IMR-90 (cell line): ENCODE measurements around the gene TRIM2. TPM values are rescaled to one million over a fixed set of nuclear protein-coding genes. Genes with fewer than 3 reads are reported as not detected.

Experiments used
- ATAC-seq: fragments of 200-7000 bp; cut with Tn5 transposase; 2 replicates; pipeline ENCODE4 v1.9.1; 2020; ENCODE audit warnings: low read depth, mild to moderate bottlenecking, moderate library complexity
- BruUV-seq: library from RNA; stranded (reverse); fragments of 400-500 nt; replicated peaks from 2 replicates; lab custom pipeline; 2021; lab: Mats Ljungman, UMichigan
- CTCF ChIA-PET: fragments of 300-600 bp; formaldehyde crosslinking; extraction: SDS; loops from one replicate; lab custom pipeline; 2021; ENCODE audit warnings: antibody characterized with exemption; lab: Yijun Ruan, JAX
- POLR2A ChIA-PET: fragments of 300-600 bp; sonication (Branson Sonifier 250); formaldehyde crosslinking; loops from one replicate; lab custom pipeline; 2022; ENCODE audit warnings: antibody characterized with exemption; ENCODE audit not compliant: unreplicated experiment; lab: Charles Lee
- DNase-seq: peaks from one replicate; pipeline ENCODE4 v3.0.0; 2013
- H2AFZ ChIP-seq: replicated peaks from 2 replicates; pipeline ENCODE3; 2013; ENCODE audit warnings: low read length, mild to moderate bottlenecking; ENCODE audit not compliant: poor library complexity
- H2AK5ac ChIP-seq: 2 replicates; pipeline ENCODE4 v1.6.1; 2013; ENCODE audit warnings: low read depth, low read length, inconsistent platforms
- H2AK9ac ChIP-seq: replicated peaks from 2 replicates; pipeline ENCODE3; 2013; ENCODE audit warnings: mild to moderate bottlenecking, low read depth, low read length, moderate library complexity; ENCODE audit not compliant: poor library complexity
- H2BK120ac ChIP-seq: 2 replicates; pipeline ENCODE4 v1.6.1; 2013; ENCODE audit warnings: low read depth, low read length, inconsistent platforms
- H2BK15ac ChIP-seq: 3 replicates; pipeline ENCODE4 v1.6.1; 2013; ENCODE audit warnings: low read depth, low read length, inconsistent platforms
- H2BK20ac ChIP-seq: 2 replicates; pipeline ENCODE4 v1.6.1; 2013; ENCODE audit warnings: low read depth, mild to moderate bottlenecking, inconsistent platforms, low read length, moderate library complexity
- H2BK5ac ChIP-seq: 2 replicates; pipeline ENCODE4 v1.6.1; 2013; ENCODE audit warnings: mild to moderate bottlenecking, low read depth, low read length, inconsistent platforms; ENCODE audit not compliant: poor library complexity, severe bottlenecking
- H3K14ac ChIP-seq: replicated peaks from 2 replicates; pipeline ENCODE4 v1.6.1; 2013; ENCODE audit warnings: low read depth, low read length, inconsistent platforms
- H3K18ac ChIP-seq: 2 replicates; pipeline ENCODE4 v1.6.1; 2013; ENCODE audit warnings: low read depth, low read length, control low read depth
- H3K23ac ChIP-seq: 2 replicates; pipeline ENCODE4 v1.6.1; 2013; ENCODE audit warnings: low read depth, low read length, inconsistent platforms
- H3K27ac ChIP-seq: 2 replicates; pipeline ENCODE4 v1.5.1; 2013; ENCODE audit warnings: mild to moderate bottlenecking, control low read depth, low read length; ENCODE audit not compliant: insufficient read depth
- H3K27me3 ChIP-seq: 2 replicates; pipeline ENCODE4 v1.6.1; 2013; ENCODE audit warnings: low read length; ENCODE audit not compliant: control insufficient read depth, insufficient read depth
- H3K36me3 ChIP-seq: 2 replicates; pipeline ENCODE4 v1.6.1; 2013; ENCODE audit warnings: low read length, mixed read lengths; ENCODE audit not compliant: control insufficient read depth, insufficient read depth
- H3K4ac ChIP-seq: 2 replicates; pipeline ENCODE4 v1.6.1; 2013; ENCODE audit warnings: low read depth, low read length, inconsistent platforms
- H3K4me1 ChIP-seq: 2 replicates; pipeline ENCODE4 v1.6.1; 2013; ENCODE audit warnings: low read length, mixed read lengths; ENCODE audit not compliant: control insufficient read depth, insufficient read depth
- H3K4me2 ChIP-seq: 2 replicates; pipeline ENCODE4 v1.6.1; 2013; ENCODE audit warnings: low read depth, mild to moderate bottlenecking, control low read depth, low read length, moderate library complexity
- H3K4me3 ChIP-seq: 2 replicates; pipeline ENCODE4 v1.5.1; 2013; ENCODE audit warnings: low read depth, mild to moderate bottlenecking, control low read depth, low read length, moderate library complexity; ENCODE audit not compliant: insufficient read depth
- H3K56ac ChIP-seq: 2 replicates; pipeline ENCODE4 v1.6.1; 2013; ENCODE audit warnings: low read length, inconsistent platforms; ENCODE audit not compliant: insufficient read depth; ENCODE audit errors: extremely low read depth
- H3K79me1 ChIP-seq, 2 experiments: 2 replicates each; pipeline ENCODE4 v1.6.1; 2013; ENCODE audit warnings: low read length in 2 of 2, inconsistent platforms in 1 of 2, low read depth in 1 of 2
- H3K9ac ChIP-seq: 2 replicates; pipeline ENCODE4 v1.6.1; 2013; ENCODE audit warnings: low read depth, low read length, control low read depth
- H3K9me1 ChIP-seq: 2 replicates; pipeline ENCODE4 v1.6.1; 2013; ENCODE audit warnings: low read length, inconsistent platforms; ENCODE audit not compliant: insufficient read depth
- H3K9me3 ChIP-seq: 2 replicates; pipeline ENCODE4 v1.6.1; 2013; ENCODE audit warnings: low read length; ENCODE audit not compliant: control insufficient read depth, insufficient read depth
- H4K20me1 ChIP-seq: 2 replicates; pipeline ENCODE4 v1.6.1; 2013; ENCODE audit warnings: low read length, inconsistent platforms; ENCODE audit not compliant: insufficient read depth
- H4K5ac ChIP-seq: 2 replicates; pipeline ENCODE4 v1.6.1; 2013; ENCODE audit warnings: mild to moderate bottlenecking, low read depth, low read length, control low read depth
- H4K8ac ChIP-seq, 2 experiments: 2 replicates each; pipeline ENCODE4 v1.6.1; 2013; ENCODE audit warnings: low read depth in 2 of 2, low read length in 2 of 2, control low read depth in 1 of 2, inconsistent platforms in 1 of 2
- H4K91ac ChIP-seq: 2 replicates; pipeline ENCODE4 v1.6.1; 2013; ENCODE audit warnings: low read depth, low read length, inconsistent platforms; ENCODE audit not compliant: insufficient read depth
- BHLHE40 ChIP-seq: fragments of 150-350 bp; IDR thresholded peaks from 2 replicates; pipeline ENCODE4 v1.6.1; 2016; ENCODE audit warnings: mild to moderate bottlenecking, low read depth, low read length
- CEBPB ChIP-seq: IDR thresholded peaks from 2 replicates; pipeline ENCODE4 v1.6.1; 2012; ENCODE audit warnings: low read depth, low read length, improper control_type of control experiment
- CHD1 ChIP-seq: IDR thresholded peaks from 2 replicates; pipeline ENCODE4 v1.6.1; 2012; ENCODE audit warnings: low read depth, low read length, improper control_type of control experiment
- CTCF ChIP-seq: conservative IDR thresholded peaks from 2 replicates; pipeline ENCODE4 v1.5.1; 2012; ENCODE audit warnings: mild to moderate bottlenecking, low read depth, low read length, improper control_type of control experiment
- ELK1 ChIP-seq: fragments of 150-350 bp; IDR thresholded peaks from 2 replicates; pipeline ENCODE4 v1.6.1; 2016; ENCODE audit warnings: low read depth, mild to moderate bottlenecking, low read length, moderate library complexity, borderline replicate concordance
- FOS ChIP-seq: fragments of 150-350 bp; IDR thresholded peaks from 2 replicates; pipeline ENCODE4 v1.6.1; 2016; ENCODE audit warnings: low read depth, low read length
- MAFK ChIP-seq: IDR thresholded peaks from 2 replicates; pipeline ENCODE4 v1.6.1; 2012; ENCODE audit warnings: low read depth, low read length, improper control_type of control experiment
- MAZ ChIP-seq: IDR thresholded peaks from 2 replicates; pipeline ENCODE4 v1.6.1; 2012; ENCODE audit warnings: low read depth, mild to moderate bottlenecking, low read length, improper control_type of control experiment, moderate library complexity, borderline replicate concordance
- MXI1 ChIP-seq: IDR thresholded peaks from 2 replicates; pipeline ENCODE4 v1.6.1; 2012; ENCODE audit warnings: low read depth, mild to moderate bottlenecking, low read length, moderate library complexity, borderline replicate concordance
- NFE2L2 ChIP-seq: fragments of 150-350 bp; IDR thresholded peaks from 2 replicates; pipeline ENCODE4 v1.6.1; 2016; ENCODE audit warnings: low read depth, mild to moderate bottlenecking, low read length
- POLR2A ChIP-seq: IDR thresholded peaks from 2 replicates; pipeline ENCODE4 v1.6.1; 2012; ENCODE audit warnings: mild to moderate bottlenecking, low read depth, low read length
- RAD21 ChIP-seq: IDR thresholded peaks from 2 replicates; pipeline ENCODE4 v1.6.1; 2012; ENCODE audit warnings: low read length, improper control_type of control experiment
- RCOR1 ChIP-seq: IDR thresholded peaks from 2 replicates; pipeline ENCODE4 v1.6.1; 2012; ENCODE audit warnings: mild to moderate bottlenecking, low read length, improper control_type of control experiment; ENCODE audit not compliant: insufficient replicate concordance
- RFX5 ChIP-seq: IDR thresholded peaks from 2 replicates; pipeline ENCODE4 v1.8.0; 2012; ENCODE audit warnings: low read depth, mild to moderate bottlenecking, low read length, moderate library complexity
- SMC3 ChIP-seq: fragments of 150-350 bp; IDR thresholded peaks from 2 replicates; pipeline ENCODE4 v1.6.1; 2016; ENCODE audit warnings: low read depth, mild to moderate bottlenecking, antibody characterized with exemption, low read length, moderate library complexity
- USF2 ChIP-seq: fragments of 150-350 bp; IDR thresholded peaks from 2 replicates; pipeline ENCODE4 v1.6.1; 2017; ENCODE audit warnings: mild to moderate bottlenecking, antibody characterized with exemption, low read length, low read depth
- WGBS, 2 experiments: methylation state at CpG; one replicate each; pipeline versions ENCODE4 v1.1.5 to v1.1.7; 2013; ENCODE audit warnings: missing lambda C conversion rate in 2 of 2; ENCODE audit not compliant: insufficient read length in 1 of 2; ENCODE audit errors: extremely low coverage in 2 of 2; 5-methylcytosine and 5-hydroxymethylcytosine counted together
- dilution Hi-C: fragments of 300-500 bp; cut with HindIII; formaldehyde crosslinking; loops from one replicate; pipeline ENCODE4 v1.14.3; 2018; ENCODE audit warnings: low sequenced_read_pairs; ENCODE audit not compliant: unreplicated experiment
- in situ Hi-C: fragments of 300-500 bp; cut with MboI; formaldehyde crosslinking; loops from 3 replicates; pipeline ENCODE4 v1.14.3; 2019; ENCODE audit warnings: low sequenced_read_pairs, inconsistent platforms, mixed read lengths
- intact Hi-C: fragments of 100-400 bp; cut with micrococcal nuclease; formaldehyde crosslinking; loops from 2 replicates; pipeline ENCODE4 v1.10.0; 2022
- polyA plus RNA-seq, 3 experiments: library from polyadenylated mRNA; depleted of rRNA; stranded (reverse); fragments of >200 nt; gene quantifications; 2 replicates each; pipeline ENCODE4 v1.2.3, GENCODE V29; 2012; ENCODE audit warnings: low replicate concordance in 1 of 3
- total RNA-seq: library from RNA; depleted of rRNA; stranded (reverse); fragments of >200 nt; gene quantifications from 2 replicates; pipeline ENCODE4 v1.2.3, GENCODE V29; 2012

Gene TRIM2
- total and polyA plus RNA-seq, 2 of the 4 experiments (the other 2 are of a cell fraction) = 16.0 to 64.2 TPM

- no peak overlapping the region for H3K18ac ChIP-seq
- dilution Hi-C loops (no loop called here), in situ Hi-C loops (no loop called here), intact Hi-C loops (no loop called here)
- no peak overlapping the region for H2BK15ac ChIP-seq
- POLR2A ChIA-PET = no interaction called here
- H2BK120ac ChIP-seq = no peak overlapping the region
- H3K4me3 ChIP-seq = no peak overlapping the region
- H2AFZ ChIP-seq = no peak overlapping the region
- no peak overlapping the region for H3K23ac ChIP-seq
- no peaks in the 10 kb centered on the region; the same call in 1 of the 2 replicates for H3K9me1 ChIP-seq
- 90% methylated on average over 2 of the region's 7 CpGs; no CpG with 5 or more reads in 1 of the 2 experiments for WGBS, 2 experiments
- no peak overlapping the region for H4K5ac ChIP-seq
- no peaks in the 10 kb centered on the region for H4K20me1 ChIP-seq
- peaks cover 4% of the 10 kb centered on the region; the same call in 1 of the 2 replicates for H3K4me1 ChIP-seq
- BruUV-seq = no TSS peak
- CTCF ChIA-PET = no interaction called here
- H3K9ac ChIP-seq = no peak overlapping the region
- ATAC-seq (no peak), DNase-seq (no peak)
- H3K14ac ChIP-seq = no peak overlapping the region
- no peak overlapping the region for H3K27ac ChIP-seq
- no peak overlapping the region for H2AK5ac ChIP-seq
- H3K9me3 ChIP-seq = no peaks in the 10 kb centered on the region
- TF ChIP-seq CEBPB = no peak
- TF ChIP-seq ELK1 = no peak
- TF ChIP-seq POLR2A = no peak
- no peak for TF ChIP-seq RCOR1
- TF ChIP-seq NFE2L2 = no peak
- no peak for TF ChIP-seq RFX5
- no peak for TF ChIP-seq MAFK
- TF ChIP-seq USF2 = no peak
- TF ChIP-seq SMC3 = no peak
- TF ChIP-seq BHLHE40 = no peak
- no peak for TF ChIP-seq RAD21
- no peak for TF ChIP-seq FOS
- TF ChIP-seq MXI1 = no peak
- TF ChIP-seq MAZ = no peak
- no peak for TF ChIP-seq CTCF
- TF ChIP-seq CHD1 = no peak
- no peak overlapping the region for H4K8ac ChIP-seq
- H3K36me3 ChIP-seq = no peaks in the 10 kb centered on the region
- no peak overlapping the region for H3K56ac ChIP-seq
- H3K4ac ChIP-seq = no peak overlapping the region
- H4K91ac ChIP-seq = no peak overlapping the region
- no peak overlapping the region for H2BK20ac ChIP-seq
- H3K4me2 ChIP-seq = no peak overlapping the region
- H2BK5ac ChIP-seq = no peak overlapping the region
- H3K27me3 ChIP-seq = no peaks in the 10 kb centered on the region; the same call in 1 of the 2 replicates
- H2AK9ac ChIP-seq = no peak overlapping the region
- no peaks in the 10 kb centered on the region for H3K79me1 ChIP-seq
Observed at GRCh38 chr4:153177841-153178240, 26.4 kb upstream of the TRIM2 start.
